ENCODE results near the gene PTPRN2. TPM values are rescaled to one million over a fixed set of nuclear protein-coding genes. Genes with fewer than 3 reads are reported as not detected.

PTPRN2 gene
- polyA plus RNA-seq, 1 of the 3 experiments (the other 2 are of a cell fraction): 4.0 TPM

- Histone ChIP-seq H3K9ac (no peak overlapping the region), H3K4me3 (ENCODE audit: low read depth in 2 of 2, low read length in 1 of 2) (no peak overlapping the region), H3K27ac (ENCODE audit: low read depth in 2 of 2, low read length in 1 of 2) (no peak overlapping the region), H3F3A (replicated peaks; ENCODE audit: insufficient read depth) (no peaks in the 10 kb centered on the region), H4K20me1 (ENCODE audit: insufficient read depth) (no peaks in the 10 kb centered on the region), H2AFZ (ENCODE audit: low read depth) (no peak overlapping the region), H3K9me2 (no peaks in the 10 kb centered on the region), H3K4me2 (no peak overlapping the region), H3K27me3 (ENCODE audit: insufficient read depth) (no peaks in the 10 kb centered on the region), H3K9me3 (peaks cover 3% of the 10 kb centered on the region; the same call in 1 of the 2 replicates), H3K4me1 (ENCODE audit: control insufficient read depth in 1 of 2, insufficient read depth in 2 of 2, low read depth in 1 of 2, low read length in 1 of 2) (peaks cover 0 to 37% of the 10 kb centered on the region in 2 experiments; a peak in 2 of 4 replicates), H3K79me2 (ENCODE audit: insufficient read depth) (no peaks in the 10 kb centered on the region), H3K36me3 (replicated peaks in 1 of 2; ENCODE audit: control insufficient read depth in 1 of 2, insufficient read depth in 2 of 2, low read length in 1 of 2) (no peaks in the 10 kb centered on the region)
- peak; percentile 35 for DNase-seq
- TF ChIP-seq FOXJ3 (CRISPR knock-in tag; IDR thresholded peaks at IDR 0.05) (no peak), GATA2 (CRISPR knock-in tag; IDR thresholded peaks at IDR 0.05) (no peak), MEF2A (IDR thresholded peaks at IDR 0.05; ENCODE audit: borderline replicate concordance, low read depth) (no peak), SIN3A (IDR thresholded peaks at IDR 0.05; ENCODE audit: borderline replicate concordance, low read depth, low read length) (no peak), TEAD4 (IDR thresholded peaks at IDR 0.05; ENCODE audit: borderline replicate concordance, insufficient read depth) (no peak), GABPA (IDR thresholded peaks at IDR 0.05; ENCODE audit: low read depth) (no peak), RFX5 (IDR thresholded peaks at IDR 0.05; ENCODE audit: low read length) (no peak), TCF12 (IDR thresholded peaks at IDR 0.05) (no peak), USF1 (IDR thresholded peaks at IDR 0.05; ENCODE audit: borderline replicate concordance, low read depth) (no peak), MXI1 (IDR thresholded peaks at IDR 0.05; ENCODE audit: low read depth, low read length) (no peak), CTCF (IDR thresholded peaks at IDR 0.05) (no peak)
- WGBS (ENCODE audit: low lambda C conversion rate): 31% methylated on average over 17 of the region's 17 CpGs
- POLR2A ChIA-PET: no interaction called here
- CTCF ChIA-PET: interaction anchor here (0.6 to 2.6 kb wide), 8 partner anchors 9 to 493 kb away, joined by 3 to 7 read pairs (median 3); no protein-coding TSS in a partner anchor
Observed at GRCh38 chr7:158432369-158433341, 155.0 kb downstream of the PTPRN2 start.

GRCh38 chr7:158431941-158432347, 155.7 kb downstream of the PTPRN2 start:
- no peaks in the 10 kb centered on the region for H3F3A ChIP-seq (replicated peaks; ENCODE audit: insufficient read depth)
- H3K9ac ChIP-seq: no peak overlapping the region
- WGBS (ENCODE audit: low lambda C conversion rate): 49% methylated on average over 14 of the region's 14 CpGs
- H3K27ac ChIP-seq (ENCODE audit: low read depth in 2 of 2, low read length in 1 of 2): no peak overlapping the region; a peak in 1 of 4 replicates
- no peak overlapping the region for H3K4me3 ChIP-seq (ENCODE audit: low read depth in 2 of 2, low read length in 1 of 2)
- no peaks in the 10 kb centered on the region for H3K9me2 ChIP-seq
- H3K36me3 ChIP-seq (replicated peaks in 1 of 2; ENCODE audit: control insufficient read depth in 1 of 2, insufficient read depth in 2 of 2, low read length in 1 of 2): no peaks in the 10 kb centered on the region
- H3K4me2 ChIP-seq: no peak overlapping the region
- peaks cover 3% of the 10 kb centered on the region; the same call in 1 of the 2 replicates for H3K9me3 ChIP-seq
- H3K4me1 ChIP-seq (ENCODE audit: control insufficient read depth in 1 of 2, insufficient read depth in 2 of 2, low read depth in 1 of 2, low read length in 1 of 2): peaks cover 0 to 37% of the 10 kb centered on the region in 2 experiments; a peak in 2 of 4 replicates
- H3K27me3 ChIP-seq (ENCODE audit: insufficient read depth): no peaks in the 10 kb centered on the region
- ChIA-PET CTCF (interaction anchor here (0.6 to 1.3 kb wide), 3 partner anchors 10 to 494 kb away, joined by 3 to 6 read pairs (median 4); no protein-coding TSS in a partner anchor), POLR2A (no interaction called here)
- H3K79me2 ChIP-seq (ENCODE audit: insufficient read depth): no peaks in the 10 kb centered on the region
- H2AFZ ChIP-seq (ENCODE audit: low read depth): no peak overlapping the region
- DNase-seq: peak; percentile 39
- H4K20me1 ChIP-seq (ENCODE audit: insufficient read depth): no peaks in the 10 kb centered on the region
- TF ChIP-seq USF1 (IDR thresholded peaks at IDR 0.05; ENCODE audit: borderline replicate concordance, low read depth): no peak
- TF ChIP-seq FOXM1 (IDR thresholded peaks at IDR 0.05; ENCODE audit: low read depth): no peak
- no peak for TF ChIP-seq CTCF (IDR thresholded peaks at IDR 0.05)
- TF ChIP-seq IRF3 (IDR thresholded peaks at IDR 0.05; ENCODE audit: low read depth, low read length): no peak
- no peak for TF ChIP-seq POLR2AphosphoS5 (IDR thresholded peaks at IDR 0.05; ENCODE audit: low read depth, low read length)
- TF ChIP-seq ZBTB33 (IDR thresholded peaks at IDR 0.05; ENCODE audit: borderline replicate concordance, low read depth): no peak
